GM19395 (cell line): ENCODE results near the gene RNF181.
"Not testable (repeated sequence)": the region's sequence is repeated elsewhere in the genome, so short reads cannot be mapped to it uniquely, and the experiment has no call there.

Experiments used
- ATAC-seq: cut with Tn5 transposase; IDR thresholded peaks from one replicate; pipeline ENCODE4 v1.9.1; 2021; ENCODE audit warnings: mild to moderate bottlenecking, moderate library complexity; ENCODE audit not compliant: unreplicated experiment

RNF181 gene

DNA sequence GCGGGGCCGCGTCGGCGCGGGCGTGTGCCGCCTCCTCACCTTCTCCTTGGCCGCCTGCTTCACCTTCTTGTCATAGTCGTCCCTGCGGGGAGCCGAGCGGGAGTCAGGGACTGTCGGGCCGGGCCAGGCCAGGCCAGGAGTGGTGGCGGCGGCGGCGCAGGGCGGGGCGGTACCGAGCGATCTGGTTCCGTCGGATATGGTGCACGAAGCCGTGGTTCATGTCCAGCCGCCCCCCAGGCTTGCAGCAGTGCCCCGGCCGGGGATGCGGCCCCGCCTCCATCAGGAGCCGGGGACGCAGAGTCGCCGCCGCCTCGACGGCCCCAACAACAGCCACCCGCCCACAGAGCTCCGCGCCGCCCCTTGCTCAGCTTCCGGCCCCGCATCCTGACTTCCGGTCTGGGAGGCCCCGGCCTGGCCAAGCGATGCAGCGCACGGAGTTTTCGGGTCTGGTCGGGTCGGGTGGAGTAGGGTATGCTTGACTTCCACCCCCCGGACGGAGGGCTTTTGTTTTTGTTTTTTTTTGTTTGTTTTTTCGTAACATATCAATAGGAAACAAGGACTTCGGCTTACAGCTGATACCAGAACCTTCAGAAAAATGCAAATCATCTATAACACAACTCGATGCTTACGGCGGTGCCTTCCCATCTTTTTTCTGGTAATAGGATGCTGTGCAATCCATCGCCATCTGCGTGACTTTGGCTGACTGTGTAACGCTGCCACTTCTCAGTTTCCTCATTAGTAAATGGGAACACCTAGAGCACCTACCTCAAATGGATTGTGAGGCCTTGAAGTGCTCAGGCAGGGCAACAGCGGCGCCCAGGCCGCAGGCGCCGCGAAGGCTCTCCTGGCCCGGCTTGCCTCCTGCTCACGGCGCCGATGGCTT is 16.4 kb downstream of the RNF181 start, which contains the start of gene C2orf68:
Gene C2orf68 (minus strand): TSS at position 362 of the 883 bp plus-strand sequence. CDS start 82 bp downstream, at position 280.
- peak; percentile 74 for ATAC-seq

DNA sequence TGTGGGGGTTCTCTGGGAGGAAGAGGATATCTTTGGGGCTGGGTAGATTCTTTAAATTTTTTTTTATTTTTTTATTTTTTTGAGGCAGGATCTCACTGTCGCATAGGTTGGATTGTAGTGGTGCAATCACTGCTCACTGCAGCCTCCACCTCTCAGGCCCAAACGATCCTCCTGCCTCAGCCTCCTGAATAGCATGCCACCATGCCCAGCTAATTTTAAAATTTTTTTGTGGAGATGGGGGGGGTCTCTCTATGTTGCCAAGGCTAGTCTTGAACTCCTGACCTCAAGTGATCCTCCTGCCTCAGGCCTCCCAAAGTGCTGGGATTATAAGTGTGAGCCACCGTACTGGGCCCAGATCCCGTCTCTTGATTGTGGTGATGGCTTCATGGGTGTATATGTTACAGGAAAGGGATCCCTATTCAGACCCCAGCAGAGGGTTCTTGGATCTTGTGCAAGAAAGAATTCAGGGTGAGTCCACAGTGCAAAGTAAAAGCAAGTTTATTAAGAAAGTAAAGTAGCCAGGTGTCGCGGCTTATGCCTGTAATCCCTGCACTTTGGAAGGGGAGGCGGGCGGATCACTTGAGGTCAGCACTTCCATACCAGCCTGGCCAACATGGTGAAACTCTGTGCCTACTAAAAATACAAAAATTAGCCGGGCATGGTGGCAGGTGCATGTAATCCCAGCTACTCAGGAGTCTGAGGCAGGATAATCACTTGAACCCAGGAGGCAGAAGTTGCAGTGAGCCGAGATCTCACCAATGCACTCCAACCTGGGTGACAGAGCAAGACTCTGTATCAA is 18.4 kb downstream of the RNF181 start:
- ATAC-seq, result no peak

DNA sequence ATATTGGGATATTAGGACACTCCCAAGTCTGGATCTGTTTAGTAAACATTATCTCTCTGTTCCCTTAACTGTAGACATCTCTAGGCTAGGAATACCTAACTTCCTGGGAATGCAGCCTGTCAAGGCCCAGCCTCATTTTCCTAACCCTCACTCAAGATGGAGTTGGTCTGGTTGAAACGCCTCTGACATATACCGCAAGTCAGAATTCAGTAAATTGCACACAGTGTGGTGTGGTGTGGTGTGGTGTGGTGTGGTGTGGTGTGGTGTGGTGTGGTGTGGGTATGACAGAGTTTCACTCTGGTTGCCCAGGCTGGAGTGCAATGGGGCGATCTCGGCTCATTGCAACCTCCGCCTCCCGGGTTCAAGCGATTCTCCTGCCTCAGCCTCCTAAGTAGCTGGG is 19.2 kb downstream of the RNF181 start:
- not testable (repeated sequence) for ATAC-seq

DNA sequence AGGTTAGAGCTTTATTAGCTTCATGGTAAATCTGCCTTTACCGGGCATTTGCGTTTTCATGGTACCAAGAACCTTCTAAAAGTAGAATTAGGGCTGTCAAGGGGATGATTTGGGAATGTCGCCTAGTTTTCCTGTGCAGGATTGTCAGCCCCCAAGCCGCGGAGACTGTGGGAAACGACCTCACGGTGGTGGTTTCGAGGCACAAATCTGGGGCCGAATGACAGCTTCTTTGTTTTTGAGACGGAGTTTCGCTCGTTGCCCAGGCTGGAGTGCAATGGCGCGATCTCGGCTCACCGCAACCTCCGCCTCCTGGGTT is 19.8 kb downstream of the RNF181 start:
- ATAC-seq, result no peak

DNA sequence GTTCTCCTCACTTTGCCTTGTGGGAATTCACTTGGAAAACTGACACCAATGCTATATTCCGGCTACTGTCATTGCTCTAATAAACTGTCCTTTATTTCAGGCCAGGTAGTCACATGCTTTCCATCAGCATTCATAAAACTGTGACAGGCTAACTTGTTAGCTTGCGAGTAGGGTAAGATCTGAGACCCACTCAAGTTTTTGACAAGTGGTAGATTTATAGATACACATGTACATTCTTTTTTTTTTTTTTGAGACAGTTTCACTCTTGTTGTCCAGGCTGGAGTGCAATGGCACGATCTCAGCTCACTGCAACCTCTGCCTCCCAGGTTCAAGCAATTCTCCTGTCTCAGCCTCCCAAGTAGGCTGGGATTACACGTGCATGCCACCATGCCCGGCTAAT is 22.2 kb downstream of the RNF181 start:
- not testable (repeated sequence) for ATAC-seq

DNA sequence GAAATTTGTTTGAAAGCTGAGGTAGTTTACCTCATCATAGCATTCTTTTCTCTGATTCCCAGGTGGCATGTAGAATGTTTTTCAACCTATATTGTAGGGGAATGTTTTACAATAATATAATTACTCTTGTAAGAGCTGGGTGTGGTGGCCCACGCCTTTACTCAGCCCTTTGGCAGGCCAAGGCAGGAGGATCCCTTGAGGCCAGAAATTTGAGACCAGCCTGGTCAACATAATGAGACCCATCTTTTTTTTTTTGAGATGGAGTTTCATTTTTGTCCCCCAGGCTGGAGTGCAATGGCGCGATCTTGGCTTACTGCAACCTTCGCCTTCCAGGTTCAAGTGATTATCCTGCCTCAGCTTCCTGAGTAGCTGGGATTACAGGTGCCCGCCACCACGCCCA is 24.1 kb downstream of the RNF181 start:
- no peak for ATAC-seq

DNA sequence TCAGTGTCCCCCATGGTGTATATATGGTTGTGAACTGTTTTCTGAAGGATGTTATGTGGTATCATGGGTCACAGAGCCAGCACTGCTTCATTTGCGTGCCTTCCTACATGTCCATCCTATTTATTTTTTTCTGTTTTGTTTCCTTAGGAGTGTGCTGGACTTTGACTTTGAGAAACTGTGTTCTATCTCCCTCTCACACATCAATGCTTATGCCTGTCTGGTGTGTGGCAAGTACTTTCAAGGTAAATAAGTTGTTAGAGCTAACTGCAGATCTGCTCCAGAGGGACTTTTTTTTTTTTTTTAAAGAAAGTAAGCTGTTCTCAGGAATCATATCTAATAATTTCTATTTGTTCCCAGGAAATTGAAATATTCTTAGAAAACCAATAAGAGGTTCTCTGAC is 25.8 kb downstream of the RNF181 start:
- ATAC-seq, result no peak

DNA sequence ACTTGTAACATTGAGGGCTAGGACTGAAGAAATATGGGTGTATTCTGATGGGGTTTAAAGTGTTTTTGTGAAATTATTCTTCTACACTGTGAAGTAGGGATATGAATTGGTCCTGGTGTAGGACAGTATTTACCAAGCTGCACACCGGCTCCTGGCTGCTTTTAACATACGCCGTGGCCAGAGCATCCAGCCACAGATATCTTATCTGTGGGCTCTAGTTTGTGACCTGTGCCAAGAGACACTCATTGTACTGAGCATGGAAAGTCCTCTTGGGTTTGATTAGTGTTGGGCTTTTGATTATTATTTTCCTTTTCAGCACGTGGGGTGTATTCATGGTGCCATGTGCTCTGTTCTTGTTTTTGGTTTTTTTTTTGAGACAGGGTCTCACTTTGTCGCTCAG is 28.4 kb downstream of the RNF181 start:
- ATAC-seq, result no peak

DNA sequence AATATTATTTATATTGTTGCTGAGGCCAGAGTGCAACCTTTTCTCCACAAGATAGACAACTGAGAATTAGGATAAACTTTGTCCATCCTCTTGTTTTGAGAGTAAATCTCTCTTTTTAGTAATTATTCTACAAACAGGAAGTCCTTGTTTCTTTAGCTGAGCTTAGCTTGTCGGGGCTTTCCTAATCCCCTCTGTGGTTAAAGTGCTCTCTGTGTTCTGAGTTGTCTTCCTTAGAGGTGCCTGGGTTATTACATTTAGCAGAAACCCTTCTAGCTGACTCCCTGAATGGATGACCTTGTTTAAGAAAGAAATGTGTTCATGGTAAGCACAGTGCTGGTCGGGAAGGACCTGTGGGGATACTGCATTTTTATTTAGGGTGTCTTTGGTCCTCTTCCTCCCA is 33.1 kb downstream of the RNF181 start:
- no peak for ATAC-seq

DNA sequence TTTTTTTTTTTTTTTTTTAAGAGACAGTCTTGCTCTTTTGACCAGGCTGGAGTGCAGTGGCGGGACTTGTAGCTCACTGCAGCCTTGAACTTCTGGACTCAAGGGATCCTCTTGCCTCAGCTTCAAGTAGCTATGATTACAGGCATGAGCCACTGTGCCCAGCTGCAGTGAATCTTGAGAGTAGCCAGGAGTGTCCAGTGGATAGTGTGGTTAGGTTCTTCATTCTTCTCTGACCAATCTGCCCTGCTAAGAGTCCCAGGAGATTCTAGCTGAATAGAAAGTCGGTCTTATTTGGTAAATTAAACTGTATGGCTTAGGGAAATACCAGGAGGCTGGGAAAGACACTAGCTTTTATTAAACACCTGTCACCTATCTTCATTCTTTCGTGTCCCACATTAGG is 35.8 kb downstream of the RNF181 start:
- no peak for ATAC-seq

DNA sequence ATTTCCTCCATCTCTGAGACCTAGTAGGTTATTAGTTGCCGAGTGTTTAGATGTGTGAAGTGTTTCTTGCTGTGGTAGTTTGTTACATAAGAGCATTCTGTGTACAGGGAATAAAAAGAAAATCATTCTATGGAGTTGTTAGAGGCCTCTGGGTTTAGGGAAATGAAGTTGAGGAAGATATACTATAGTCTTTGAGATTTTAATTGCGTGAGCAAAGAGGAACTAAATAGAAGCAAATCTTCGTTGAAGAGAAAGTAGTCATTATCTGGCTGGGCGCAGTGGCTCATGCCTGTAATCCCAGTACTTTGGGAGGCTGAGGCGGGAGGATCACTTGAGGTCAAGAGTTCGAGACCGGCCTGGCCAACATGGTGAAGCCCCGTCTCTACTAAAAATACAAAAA is 39.5 kb downstream of the RNF181 start:
- ATAC-seq, result no peak

DNA sequence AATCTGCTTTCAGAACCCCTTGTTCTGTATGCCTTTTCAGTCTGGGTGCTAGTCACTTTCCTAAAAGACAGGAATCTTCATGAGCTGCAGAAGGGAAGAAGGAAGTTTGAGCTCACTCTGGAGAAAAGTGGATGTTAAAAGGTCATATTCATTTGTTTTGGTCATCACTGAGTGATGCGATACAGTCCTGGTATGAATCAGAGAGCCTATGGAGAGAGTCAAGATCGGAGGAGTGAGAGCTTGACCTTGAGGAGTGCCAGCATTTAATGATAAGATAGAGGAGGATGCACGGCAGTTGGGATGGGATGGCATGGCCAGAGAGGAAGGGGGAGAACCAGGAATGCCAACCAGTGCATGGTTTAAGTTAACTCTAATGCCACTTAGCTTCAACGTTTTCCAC is 40.1 kb downstream of the RNF181 start:
- ATAC-seq, result no peak

DNA sequence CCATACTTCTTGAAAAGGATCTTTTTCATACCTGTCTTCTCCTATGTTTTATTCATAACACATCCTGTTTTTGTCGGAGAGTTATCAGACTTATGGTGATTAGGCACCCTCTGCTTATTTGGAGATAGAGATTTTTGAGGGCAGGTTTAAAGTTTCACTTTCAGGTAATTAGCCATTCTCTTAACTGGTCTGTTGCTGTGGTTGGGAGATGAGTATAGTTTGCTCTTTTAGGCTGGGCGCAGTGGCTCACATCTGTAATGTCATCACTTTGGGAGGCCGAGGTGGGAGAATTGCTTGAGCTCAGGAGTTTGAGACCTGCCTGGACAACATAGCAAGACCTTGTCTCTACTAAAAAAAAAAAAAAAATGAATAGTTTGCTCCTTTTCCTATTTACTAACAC is 47.2 kb downstream of the RNF181 start:
- ATAC-seq, result no peak

DNA sequence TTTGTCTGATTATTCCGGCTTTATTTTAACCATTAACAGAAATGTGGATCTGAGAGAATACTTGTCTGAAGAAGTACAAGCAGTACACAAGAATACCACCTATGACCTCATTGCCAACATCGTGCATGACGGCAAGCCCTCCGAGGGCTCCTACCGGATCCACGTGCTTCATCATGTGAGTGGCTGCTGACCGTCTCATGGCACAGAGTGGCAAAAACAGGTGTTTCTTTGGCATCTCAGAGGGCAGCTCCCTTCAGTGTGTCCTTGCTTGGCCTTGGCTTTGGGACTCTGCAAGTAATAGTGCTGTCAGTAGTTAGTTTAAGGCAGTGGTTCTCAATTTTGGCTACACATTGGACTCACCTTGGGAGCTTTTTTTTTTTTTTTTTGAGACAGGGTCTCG is 49.4 kb downstream of the RNF181 start:
- ATAC-seq, result no peak

DNA sequence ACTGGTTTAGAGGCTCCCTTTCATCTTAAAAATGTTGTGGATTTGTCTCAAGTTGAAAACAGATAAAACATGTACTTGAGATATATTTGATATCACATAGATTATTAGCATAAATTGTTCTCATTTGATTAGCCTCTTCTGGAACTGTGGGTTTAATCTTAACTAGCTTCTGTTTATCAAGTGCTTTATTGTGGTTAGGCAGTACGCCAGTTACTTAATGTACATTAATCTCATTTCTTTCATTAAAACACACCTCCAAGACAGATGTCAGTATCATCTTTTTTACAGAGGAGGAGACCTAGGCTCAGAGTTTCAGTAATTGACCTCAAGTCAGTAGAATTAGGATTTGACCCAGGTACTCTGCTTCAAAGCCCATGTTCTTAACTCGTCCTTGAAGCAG is 50.6 kb downstream of the RNF181 start:
- no peak for ATAC-seq
